Type B pancreatic cell (in vitro differentiated cells): ENCODE data around the gene KRT8. TPM values are rescaled to one million over a fixed set of nuclear protein-coding genes. Genes with fewer than 3 reads are reported as not detected.
"Not testable (repeated sequence)": the region's sequence is repeated elsewhere in the genome, so short reads cannot be mapped to it uniquely, and the experiment has no call there.

Experiments used
- DNase-seq: peaks from one replicate; pipeline ENCODE4 v3.0.0; 2021; ENCODE audit warnings: mixed read lengths; ENCODE audit not compliant: unreplicated experiment; ENCODE audit errors: extremely low spot score
- H3K27ac Mint-ChIP-seq: 2 replicates; pipeline ENCODE4 v1.8.0; 2021; ENCODE audit warnings: mild to moderate bottlenecking, mixed read lengths
- H3K27me3 Mint-ChIP-seq: 2 replicates; pipeline ENCODE4 v1.8.0; 2021; ENCODE audit warnings: mixed read lengths
- H3K36me3 Mint-ChIP-seq: 2 replicates; pipeline ENCODE4 v1.8.0; 2021; ENCODE audit warnings: mixed read lengths
- H3K4me1 Mint-ChIP-seq: one replicate; pipeline ENCODE4 v1.8.0; 2021; ENCODE audit warnings: mixed read lengths; ENCODE audit not compliant: unreplicated experiment
- H3K4me3 Mint-ChIP-seq: 2 replicates; pipeline ENCODE4 v1.8.0; 2021; ENCODE audit warnings: mild to moderate bottlenecking, mixed read lengths
- H3K9me3 Mint-ChIP-seq: 2 replicates; pipeline ENCODE4 v1.8.0; 2021; ENCODE audit warnings: mixed read lengths
- CTCF ChIP-seq: fragments of 200-600 bp; sonication (generic); conservative IDR thresholded peaks from 2 replicates; pipeline ENCODE4 v1.5.0; 2021; ENCODE audit warnings: antibody characterized with exemption, mild to moderate bottlenecking
- long read RNA-seq: library from polyadenylated mRNA; unstranded; transcript quantifications from one replicate; pipeline ENCODE4 v2.0.0, GENCODE V29; 2020
- total RNA-seq: library from RNA; stranded (reverse); gene quantifications from 2 replicates; pipeline ENCODE4 v1.2.1, GENCODE V29; 2021; ENCODE audit warnings: low replicate concordance

The KRT8 gene
- 768 and 2,227 TPM in 2 replicates for total RNA-seq
- long read RNA-seq, transcript KRT8-215 (9 exons, 1,687 nt), result major isoform, 10 of 6,761 reads
- long read RNA-seq, transcript KRT8-217 (3 exons, 2,437 nt), result minor isoform, 5 of 6,761 reads
- long read RNA-seq, partial matches to known transcripts, result 6,505 of 6,761 reads
- long read RNA-seq, other reads (novel, unspliced or antisense), result 237 of 6,761 reads

- peaks cover 18% of the 10 kb centered on the region for H3K36me3 Mint-ChIP-seq
- H3K27me3 Mint-ChIP-seq, H3K9me3 Mint-ChIP-seq: not testable (repeated sequence)
- peak within 1 kb of the TSS; percentile 94 for H3K27ac Mint-ChIP-seq
- DNase-seq, result peak; percentile 87
- H3K4me3 Mint-ChIP-seq, result peak within 1 kb of the TSS; percentile 93
- H3K4me1 Mint-ChIP-seq, result peaks cover 35% of the 10 kb centered on the region
Measured at GRCh38 chr12:52904509-52905300, at the start of gene KRT8. Gene KRT8 (minus strand): TSS chr12:52905076. CDS start chr12:52904981, 95 bp downstream.

GRCh38 chr12:52953181-52953841 lies 48.4 kb upstream of the KRT8 start:
- Mint-ChIP-seq H3K9me3 (no peaks in the 10 kb centered on the region), H3K27me3 (no peaks in the 10 kb centered on the region), H3K36me3 (peaks cover 31% of the 10 kb centered on the region), H3K4me1 (peaks cover 13% of the 10 kb centered on the region), H3K27ac (peak overlapping the region; percentile 99), H3K4me3 (peak overlapping the region; percentile 64)
- TF ChIP-seq CTCF, result no peak
- DNase-seq, result no peak

GRCh38 chr12:52952076-52952801 lies 47.4 kb upstream of the KRT8 start:
- H3K4me1 Mint-ChIP-seq, result peaks cover 20% of the 10 kb centered on the region
- peak overlapping the region; percentile 99 for H3K27ac Mint-ChIP-seq
- peak overlapping the region; percentile 98 for H3K4me3 Mint-ChIP-seq
- H3K9me3 Mint-ChIP-seq, result no peaks in the 10 kb centered on the region
- H3K36me3 Mint-ChIP-seq, result peaks cover 31% of the 10 kb centered on the region
- DNase-seq, result no peak
- TF ChIP-seq CTCF, result no peak
- H3K27me3 Mint-ChIP-seq, result no peaks in the 10 kb centered on the region

GRCh38 chr12:52951640-52952039 lies 46.8 kb upstream of the KRT8 start:
- Mint-ChIP-seq H3K4me1 (peaks cover 25% of the 10 kb centered on the region), H3K27ac (peak overlapping the region; percentile 99), H3K36me3 (peaks cover 31% of the 10 kb centered on the region), H3K4me3 (peak overlapping the region; percentile 98), H3K27me3 (no peaks in the 10 kb centered on the region), H3K9me3 (no peaks in the 10 kb centered on the region)
- no peak for DNase-seq
- no peak for TF ChIP-seq CTCF

- no peaks in the 10 kb centered on the region for H3K9me3 Mint-ChIP-seq
- peak overlapping the region; percentile 99 for H3K27ac Mint-ChIP-seq
- no peak for DNase-seq
- peaks cover 30% of the 10 kb centered on the region for H3K4me1 Mint-ChIP-seq
- peaks cover 31% of the 10 kb centered on the region for H3K36me3 Mint-ChIP-seq
- TF ChIP-seq CTCF, result no peak
- H3K27me3 Mint-ChIP-seq, result no peaks in the 10 kb centered on the region
- H3K4me3 Mint-ChIP-seq, result peak overlapping the region; percentile 98
Measured at GRCh38 chr12:52951126-52951525, 46.2 kb upstream of the KRT8 start.
